GM12878 (cell line): ENCODE data around the gene CHURC1. TPM values are rescaled to one million over a fixed set of nuclear protein-coding genes. Genes with fewer than 3 reads are reported as not detected.
A peak's percentile ranks its signal among the peaks of the same experiment; 100 is the strongest.

Experiments used
- ATAC-seq: fragments of 200-7000 bp; cut with Tn5 transposase; 3 replicates; pipeline ENCODE4 v1.9.1; 2020; ENCODE audit warnings: mild to moderate bottlenecking, moderate library complexity
- BruUV-seq: library from RNA; stranded (reverse); fragments of 400-500 nt; replicated peaks from 2 replicates; lab custom pipeline; 2021; lab: Mats Ljungman, UMichigan
- CTCF ChIA-PET: fragments of 300-600 bp; sonication (Branson Sonifier 250); formaldehyde crosslinking; extraction: SDS; loops from one replicate; lab custom pipeline; 2021; ENCODE audit warnings: inconsistent platforms; lab: Yijun Ruan, JAX
- POLR2A ChIA-PET: fragments of 350-600 bp; formaldehyde crosslinking; extraction: SDS; loops from one replicate; lab custom pipeline; 2021; ENCODE audit warnings: inconsistent platforms; lab: Charles Lee
- RAD21 ChIA-PET: fragments of 300-600 bp; sonication (Branson Sonifier 250); formaldehyde crosslinking; loops from one replicate; lab custom pipeline; 2023; ENCODE audit warnings: antibody characterized with exemption; ENCODE audit not compliant: unreplicated experiment; lab: Charles Lee
- SMC1A ChIA-PET: fragments of 300-600 bp; sonication (Branson Sonifier 250); formaldehyde crosslinking; loops from one replicate; lab custom pipeline; 2023; ENCODE audit not compliant: unreplicated experiment, uncharacterized antibody; lab: Charles Lee
- DNase-seq: peaks from one replicate; pipeline ENCODE4 v3.0.0-alpha.2; 2011; ENCODE audit warnings: low read depth, low spot score
- FAIRE-seq: peaks from 3 replicates; lab custom pipeline; 2011; peaks lifted over from hg19 to GRCh38; lab: Jason Lieb, UNC
- H2AFZ ChIP-seq: 2 replicates; pipeline ENCODE4 v1.6.0; 2011; ENCODE audit warnings: low read depth, low read length, control low read depth; ENCODE audit not compliant: control insufficient read depth
- H3K27ac ChIP-seq: 2 replicates; pipeline ENCODE4 v1.5.1; 2011; ENCODE audit warnings: control low read depth; ENCODE audit not compliant: control insufficient read depth, insufficient read depth
- H3K27me3 ChIP-seq, 2 experiments: replicated peaks in 1 of 2; 2 replicates each; pipeline versions ENCODE4 v1.6.0 to v1.6.1; 2011; ENCODE audit warnings: low read length in 1 of 2; ENCODE audit not compliant: control insufficient read depth in 2 of 2, insufficient read depth in 2 of 2
- H3K36me3 ChIP-seq, 2 experiments: 2 replicates each; pipeline ENCODE4 v1.5.1; 2011; ENCODE audit warnings: low read length in 1 of 2; ENCODE audit not compliant: control insufficient read depth in 2 of 2, insufficient read depth in 2 of 2
- H3K4me1 ChIP-seq: 2 replicates; pipeline ENCODE4 v1.6.1; 2011; ENCODE audit warnings: mild to moderate bottlenecking, low read length, moderate library complexity, mixed read lengths; ENCODE audit not compliant: control insufficient read depth, insufficient read depth
- H3K4me2 ChIP-seq: 2 replicates; pipeline ENCODE4 v1.6.0; 2011; ENCODE audit warnings: control low read depth; ENCODE audit not compliant: control insufficient read depth, insufficient read depth
- H3K4me3 ChIP-seq: fragments of 200-600 bp; sonication (generic); 2 replicates; pipeline ENCODE4 v1.5.1; 2016
- H3K79me2 ChIP-seq: 2 replicates; pipeline ENCODE4 v1.6.0; 2011; ENCODE audit warnings: low read length; ENCODE audit not compliant: control insufficient read depth, insufficient read depth
- H3K9ac ChIP-seq: 2 replicates; pipeline ENCODE4 v1.8.0; 2011; ENCODE audit warnings: low read length, control low read depth, mixed read lengths; ENCODE audit not compliant: control insufficient read depth, insufficient read depth
- H3K9me3 ChIP-seq: replicated peaks from 3 replicates; pipeline ENCODE4 v1.5.1; 2011; ENCODE audit warnings: mild to moderate bottlenecking, low read length; ENCODE audit not compliant: control insufficient read depth, insufficient read depth
- H4K20me1 ChIP-seq: 2 replicates; pipeline ENCODE4 v1.6.0; 2011; ENCODE audit not compliant: control insufficient read depth, insufficient read depth
- BHLHE40 ChIP-seq, 2 experiments: fragments of 450-650 bp in 1 of 2; IDR thresholded peaks; 2 replicates each; pipeline ENCODE4 v1.6.1; 2011 to 2017; ENCODE audit warnings: low read depth in 2 of 2, borderline replicate concordance in 1 of 2, improper control_type of control experiment in 1 of 2, low read length in 1 of 2, mild to moderate bottlenecking in 1 of 2
- BRCA1 ChIP-seq: IDR thresholded peaks from 2 replicates; pipeline ENCODE4 v1.6.1; 2011; ENCODE audit warnings: low read depth, low read length, improper control_type of control experiment
- EED ChIP-seq: sonication (generic); IDR thresholded peaks from 2 replicates; pipeline ENCODE4 v1.6.1; 2016; ENCODE audit warnings: antibody characterized with exemption, low read depth
- FOXM1 ChIP-seq: IDR thresholded peaks from 2 replicates; pipeline ENCODE4 v1.6.1; 2012; ENCODE audit warnings: low read depth, mild to moderate bottlenecking, inconsistent platforms, low read length, moderate library complexity
- IKZF2 ChIP-seq, 2 experiments: fragments of 450-650 bp; IDR thresholded peaks; 2 replicates each; pipeline ENCODE4 v1.6.1; 2017; ENCODE audit warnings: mild to moderate bottlenecking in 2 of 2, moderate library complexity in 2 of 2
- KLF5 ChIP-seq: fragments of 450-650 bp; IDR thresholded peaks from 2 replicates; pipeline ENCODE4 v1.6.1; 2014; ENCODE audit warnings: mild to moderate bottlenecking; ENCODE audit not compliant: partially characterized antibody
- LARP7 ChIP-seq: fragments of 450-650 bp; IDR thresholded peaks from 2 replicates; pipeline ENCODE4 v1.6.1; 2017; ENCODE audit warnings: mild to moderate bottlenecking
- MEF2A ChIP-seq: IDR thresholded peaks from 2 replicates; pipeline ENCODE4 v1.6.1; 2011; ENCODE audit warnings: low read depth, mild to moderate bottlenecking, low read length, moderate library complexity; ENCODE audit not compliant: insufficient read depth
- MTA2 ChIP-seq: fragments of 450-650 bp; IDR thresholded peaks from 2 replicates; pipeline ENCODE4 v1.6.1; 2016; ENCODE audit warnings: low read depth, mild to moderate bottlenecking, moderate library complexity
- NFIC ChIP-seq: IDR thresholded peaks from 2 replicates; pipeline ENCODE4 v1.6.1; 2012; ENCODE audit warnings: low read depth, mild to moderate bottlenecking, inconsistent platforms, low read length, moderate library complexity
- NR2C1 ChIP-seq: fragments of 450-650 bp; IDR thresholded peaks from 2 replicates; pipeline ENCODE4 v1.6.1; 2017; ENCODE audit warnings: antibody characterized with exemption, mild to moderate bottlenecking, moderate library complexity
- NR2F1 ChIP-seq: fragments of 450-650 bp; conservative IDR thresholded peaks from 2 replicates; pipeline ENCODE4 v1.6.1; 2017; ENCODE audit warnings: mild to moderate bottlenecking
- NRF1 ChIP-seq: conservative IDR thresholded peaks from 2 replicates; pipeline ENCODE4 v1.6.1; 2011; ENCODE audit warnings: mild to moderate bottlenecking, low read depth, low read length, improper control_type of control experiment
- RUNX3 ChIP-seq: IDR thresholded peaks from 2 replicates; pipeline ENCODE4 v1.6.1; 2012; ENCODE audit warnings: low read length, inconsistent platforms
- SPI1 ChIP-seq: IDR thresholded peaks from 2 replicates; pipeline ENCODE4 v1.6.1; 2011; ENCODE audit warnings: low read depth, mild to moderate bottlenecking, low read length, moderate library complexity, borderline replicate concordance; ENCODE audit not compliant: insufficient read depth
- STAT1 ChIP-seq: fragments of 450-650 bp; conservative IDR thresholded peaks from 2 replicates; pipeline ENCODE4 v1.6.1; 2014; ENCODE audit warnings: antibody characterized with exemption, mild to moderate bottlenecking
- TCF12 ChIP-seq: IDR thresholded peaks from 2 replicates; pipeline ENCODE4 v1.6.1; 2011; ENCODE audit warnings: low read depth, mild to moderate bottlenecking, low read length
- TCF7 ChIP-seq: IDR thresholded peaks from 2 replicates; pipeline ENCODE4 v1.6.1; 2014; ENCODE audit warnings: antibody characterized with exemption, borderline replicate concordance
- ZNF24 ChIP-seq: fragments of 450-650 bp; IDR thresholded peaks from 2 replicates; pipeline ENCODE4 v1.6.1; 2017; ENCODE audit warnings: antibody characterized with exemption, mild to moderate bottlenecking
- ZSCAN29 ChIP-seq: fragments of 450-650 bp; IDR thresholded peaks from 2 replicates; pipeline ENCODE4 v1.6.1; 2017; ENCODE audit warnings: mild to moderate bottlenecking, moderate library complexity
- WGBS: methylation state at CpG from one replicate; pipeline ENCODE4 v1.1.6; 2016; ENCODE audit warnings: low lambda C conversion rate; ENCODE audit not compliant: insufficient replicate concordance, insufficient coverage; ENCODE audit errors: missing lambda C conversion rate; 5-methylcytosine and 5-hydroxymethylcytosine counted together
- in situ Hi-C: fragments of 300-500 bp; cut with MboI; formaldehyde crosslinking; loops from 9 replicates; pipeline ENCODE4 v1.14.3; 2018; ENCODE audit warnings: mixed read lengths
- intact Hi-C: fragments of 100-400 bp; cut with micrococcal nuclease; formaldehyde crosslinking; loops from one replicate; pipeline ENCODE4 v1.14.2; 2022; ENCODE audit not compliant: unreplicated experiment
- polyA plus RNA-seq, 11 experiments: library from polyadenylated mRNA; depleted of rRNA in 4 of 11; unstranded in 6 of 11; stranded (reverse) in 5 of 11; fragments of >200 nt; fragmentation: Nextera tagmentation in 4 of 11; fragmentation: Illumina TruSeq in 1 of 11; extraction: Ambion mirVana in 4 of 11; extraction: Trizol in 1 of 11; gene quantifications; 1 replicate in 1 of 11; 2 replicates in 10 of 11; pipeline versions ENCODE4 v1.2.1 to v1.2.3, GENCODE V29; 2011 to 2016; ENCODE audit warnings: inconsistent platforms in 2 of 11, missing spikeins in 2 of 11, low read depth in 1 of 11
- total RNA-seq, 4 experiments: library from RNA; depleted of rRNA in 3 of 4; stranded (reverse); fragments of >200 nt in 3 of 4; fragmentation: Illumina TruSeq in 1 of 4; extraction: Trizol in 1 of 4; gene quantifications; 2 replicates each; pipeline versions ENCODE4 v1.2.1 to v1.2.3, GENCODE V29; 2013 to 2021
- TF ChIP-seq, protein P1 (sequence below): IDR thresholded peaks from 2 replicates; pipeline ENCODE4 v1.6.1; 2012; ENCODE audit warnings: low read length, inconsistent platforms
- TF ChIP-seq, protein P2 (sequence below), 3 experiments: IDR thresholded peaks in 2 of 3; conservative IDR thresholded peaks in 1 of 3; 2 replicates each; pipeline ENCODE4 v1.5.1; 2011; ENCODE audit warnings: low read depth in 3 of 3, low read length in 3 of 3, mild to moderate bottlenecking in 3 of 3, control low read depth in 2 of 3, moderate library complexity in 2 of 3, inconsistent platforms in 1 of 3, mixed read lengths in 1 of 3; ENCODE audit not compliant: control insufficient read depth in 2 of 3, insufficient read depth in 1 of 3; ENCODE audit errors: extremely low read depth in 1 of 3

Gene CHURC1
- total and polyA plus RNA-seq, 10 of the 15 experiments (the other 5 are each of a cell fraction or from before 2014, with no cell fraction given) = 41.0 to 421 (median 140) TPM

DNA sequence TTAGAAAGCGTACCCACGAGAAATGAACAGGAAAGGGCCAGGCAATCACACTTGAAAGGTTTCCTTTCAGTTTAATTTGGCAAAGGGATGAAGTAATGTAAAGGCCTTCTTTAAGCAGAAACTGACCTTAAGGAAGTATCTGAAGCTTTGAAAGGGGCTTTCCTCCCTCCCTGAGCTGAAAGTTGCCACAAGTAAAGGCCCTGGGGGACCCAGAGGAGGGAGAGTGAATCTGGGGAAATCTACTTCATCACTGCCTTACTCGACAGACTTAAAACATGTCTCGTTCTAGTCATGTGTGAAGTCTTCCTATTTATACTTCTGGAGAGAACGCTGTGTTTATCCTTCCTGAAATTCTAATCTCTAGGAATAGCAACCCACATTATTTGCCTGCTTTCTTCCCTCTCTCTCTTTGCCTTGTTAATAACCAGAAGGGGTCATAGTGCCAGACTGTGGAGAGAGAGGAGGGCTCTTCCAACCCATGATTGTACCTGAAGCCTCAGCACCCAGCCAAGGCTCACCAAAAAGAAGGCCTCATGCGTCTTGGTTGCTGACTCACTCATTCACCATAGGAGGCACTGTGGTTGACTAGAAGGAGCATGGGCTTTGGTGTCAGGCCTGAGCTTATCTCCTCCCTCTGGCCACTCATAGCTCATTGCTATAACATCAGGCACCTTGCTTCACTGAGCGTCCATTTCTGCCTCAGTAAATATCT lies 38.5 kb downstream of the CHURC1 start:
- ChIA-PET RAD21 (interaction anchor here (0.5 to 1.8 kb wide), 7 partner anchors 9 to 259 kb away, joined by 3 to 6 read pairs (median 4); partner anchors contain the start of genes FNTB and MAX), CTCF (interaction anchor here (0.5 to 2.9 kb wide), 14 partner anchors 8 to 61 kb away, joined by 3 to 12 read pairs (median 4); partner anchors contain the start of genes FNTB and GPX2), POLR2A (interaction anchor here (0.7 to 2.0 kb wide), 5 partner anchors 9 to 38 kb away, joined by 3 to 9 read pairs (median 4); partner anchors contain the start of gene CHURC1), SMC1A (interaction anchor here (0.8 to 3.3 kb wide), 11 partner anchors 10 to 61 kb away, joined by 3 to 13 read pairs (median 6); partner anchors contain the start of genes CHURC1 and FNTB)
- H3K27me3 ChIP-seq = no peaks in the 10 kb centered on the region
- H4K20me1 ChIP-seq = no peaks in the 10 kb centered on the region
- ATAC-seq = peak; percentile 87
- peak; percentile 32 for DNase-seq
- H3K4me3 ChIP-seq = no peak overlapping the region
- H3K36me3 ChIP-seq = no peaks in the 10 kb centered on the region
- H3K79me2 ChIP-seq = no peaks in the 10 kb centered on the region
- H3K4me2 ChIP-seq = peak overlapping the region; percentile 60
- H3K9me3 ChIP-seq = no peaks in the 10 kb centered on the region
- H3K27ac ChIP-seq = peak overlapping the region; percentile 41
- peak overlapping the region; percentile 62 for H2AFZ ChIP-seq
- in situ Hi-C loops = no loop called here
- peak; percentile 94 for FAIRE-seq
- peaks cover 19% of the 10 kb centered on the region for H3K4me1 ChIP-seq
- intact Hi-C loops = no loop called here
- BruUV-seq = no TSS peak
- peak overlapping the region; percentile 10; the same call in 1 of the 2 replicates for H3K9ac ChIP-seq
- 9% methylated on average over 7 of the region's 7 CpGs for WGBS
- TF ChIP-seq, protein P1, sequence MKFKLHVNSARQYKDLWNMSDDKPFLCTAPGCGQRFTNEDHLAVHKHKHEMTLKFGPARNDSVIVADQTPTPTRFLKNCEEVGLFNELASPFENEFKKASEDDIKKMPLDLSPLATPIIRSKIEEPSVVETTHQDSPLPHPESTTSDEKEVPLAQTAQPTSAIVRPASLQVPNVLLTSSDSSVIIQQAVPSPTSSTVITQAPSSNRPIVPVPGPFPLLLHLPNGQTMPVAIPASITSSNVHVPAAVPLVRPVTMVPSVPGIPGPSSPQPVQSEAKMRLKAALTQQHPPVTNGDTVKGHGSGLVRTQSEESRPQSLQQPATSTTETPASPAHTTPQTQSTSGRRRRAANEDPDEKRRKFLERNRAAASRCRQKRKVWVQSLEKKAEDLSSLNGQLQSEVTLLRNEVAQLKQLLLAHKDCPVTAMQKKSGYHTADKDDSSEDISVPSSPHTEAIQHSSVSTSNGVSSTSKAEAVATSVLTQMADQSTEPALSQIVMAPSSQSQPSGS = 0 out of 2 replicates have a peak, but pooled peaks have one; percentile 18
- TF ChIP-seq, protein P2, sequence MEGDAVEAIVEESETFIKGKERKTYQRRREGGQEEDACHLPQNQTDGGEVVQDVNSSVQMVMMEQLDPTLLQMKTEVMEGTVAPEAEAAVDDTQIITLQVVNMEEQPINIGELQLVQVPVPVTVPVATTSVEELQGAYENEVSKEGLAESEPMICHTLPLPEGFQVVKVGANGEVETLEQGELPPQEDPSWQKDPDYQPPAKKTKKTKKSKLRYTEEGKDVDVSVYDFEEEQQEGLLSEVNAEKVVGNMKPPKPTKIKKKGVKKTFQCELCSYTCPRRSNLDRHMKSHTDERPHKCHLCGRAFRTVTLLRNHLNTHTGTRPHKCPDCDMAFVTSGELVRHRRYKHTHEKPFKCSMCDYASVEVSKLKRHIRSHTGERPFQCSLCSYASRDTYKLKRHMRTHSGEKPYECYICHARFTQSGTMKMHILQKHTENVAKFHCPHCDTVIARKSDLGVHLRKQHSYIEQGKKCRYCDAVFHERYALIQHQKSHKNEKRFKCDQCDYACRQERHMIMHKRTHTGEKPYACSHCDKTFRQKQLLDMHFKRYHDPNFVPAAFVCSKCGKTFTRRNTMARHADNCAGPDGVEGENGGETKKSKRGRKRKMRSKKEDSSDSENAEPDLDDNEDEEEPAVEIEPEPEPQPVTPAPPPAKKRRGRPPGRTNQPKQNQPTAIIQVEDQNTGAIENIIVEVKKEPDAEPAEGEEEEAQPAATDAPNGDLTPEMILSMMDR (IDR thresholded peaks at IDR 0.05 in 2 of 3, conservative IDR thresholded peaks at IDR 0.05 in 1 of 3; ENCODE audit: control insufficient read depth in 2 of 3, extremely low read depth in 1 of 3, insufficient read depth in 1 of 3, low read depth in 3 of 3, low read length in 3 of 3) = peak; percentile 15 to 25 (median 22); a peak in 4 of 6 replicates
- TF ChIP-seq NRF1 (no peak), EED (no peak), ZNF24 (no peak), MEF2A (no peak), NR2C1 (no peak), NFIC (peak; percentile 30; the same call in 1 of the 2 replicates), BHLHE40 (IDR thresholded peaks at IDR 0.05; ENCODE audit: borderline replicate concordance in 1 of 2, low read depth in 2 of 2, low read length in 1 of 2) (no peak), STAT1 (no peak), LARP7 (no peak), BRCA1 (no peak), TCF7 (no peak), IKZF2 (IDR thresholded peaks at IDR 0.05) (peak; percentile 20 to 36; a peak in 2 of 4 replicates), KLF5 (no peak), RUNX3 (no peak; the same call in 1 of the 2 replicates), TCF12 (no peak), SPI1 (no peak), FOXM1 (no peak), MTA2 (0 out of 2 replicates have a peak, but pooled peaks have one; percentile 21), ZSCAN29 (no peak), NR2F1 (no peak)
